Glutamatergic neuron (in vitro differentiated cells): ENCODE data around the gene SF3B2. TPM values are rescaled to one million over a fixed set of nuclear protein-coding genes. Genes with fewer than 3 reads are reported as not detected.

Experiments used
- DNase-seq: peaks from one replicate; pipeline ENCODE4 v3.0.0; 2022
- H3K27ac Mint-ChIP-seq: one replicate; pipeline ENCODE4 v1.8.0; 2020; ENCODE audit warnings: mild to moderate bottlenecking, mixed read lengths, inconsistent platforms; ENCODE audit not compliant: unreplicated experiment
- H3K27me3 Mint-ChIP-seq: one replicate; pipeline ENCODE4 v1.8.0; 2020; ENCODE audit warnings: mild to moderate bottlenecking, moderate library complexity, mixed read lengths, inconsistent platforms; ENCODE audit not compliant: unreplicated experiment
- H3K36me3 Mint-ChIP-seq: one replicate; pipeline ENCODE4 v1.8.0; 2020; ENCODE audit warnings: mild to moderate bottlenecking, mixed read lengths, inconsistent platforms; ENCODE audit not compliant: unreplicated experiment
- H3K4me1 Mint-ChIP-seq: one replicate; pipeline ENCODE4 v1.8.0; 2020; ENCODE audit warnings: mild to moderate bottlenecking, low read depth, mixed read lengths, inconsistent platforms; ENCODE audit not compliant: unreplicated experiment
- H3K4me3 Mint-ChIP-seq: one replicate; pipeline ENCODE4 v1.8.0; 2020; ENCODE audit warnings: mild to moderate bottlenecking, mixed read lengths, inconsistent platforms; ENCODE audit not compliant: unreplicated experiment
- H3K9me3 Mint-ChIP-seq: one replicate; pipeline ENCODE4 v1.8.0; 2020; ENCODE audit warnings: mild to moderate bottlenecking, moderate library complexity, mixed read lengths, inconsistent platforms; ENCODE audit not compliant: unreplicated experiment
- total RNA-seq: library from RNA; stranded (reverse); fragmentation: NEBNext Ultra II Directional; extraction: Animal tissue kit (Norgen Biotek cat#: 25700); gene quantifications from one replicate; pipeline ENCODE4 v1.2.1, GENCODE V29; 2021; ENCODE audit not compliant: unreplicated experiment
- TF ChIP-seq, protein P1 (sequence below): fragments of 200-600 bp; sonication (generic); IDR thresholded peaks from one replicate; pipeline ENCODE4 v1.5.0; 2021; ENCODE audit not compliant: partially characterized antibody, unreplicated experiment

The SF3B2 gene
- total RNA-seq, 1 donor from 2014 or later: 187 TPM

DNA sequence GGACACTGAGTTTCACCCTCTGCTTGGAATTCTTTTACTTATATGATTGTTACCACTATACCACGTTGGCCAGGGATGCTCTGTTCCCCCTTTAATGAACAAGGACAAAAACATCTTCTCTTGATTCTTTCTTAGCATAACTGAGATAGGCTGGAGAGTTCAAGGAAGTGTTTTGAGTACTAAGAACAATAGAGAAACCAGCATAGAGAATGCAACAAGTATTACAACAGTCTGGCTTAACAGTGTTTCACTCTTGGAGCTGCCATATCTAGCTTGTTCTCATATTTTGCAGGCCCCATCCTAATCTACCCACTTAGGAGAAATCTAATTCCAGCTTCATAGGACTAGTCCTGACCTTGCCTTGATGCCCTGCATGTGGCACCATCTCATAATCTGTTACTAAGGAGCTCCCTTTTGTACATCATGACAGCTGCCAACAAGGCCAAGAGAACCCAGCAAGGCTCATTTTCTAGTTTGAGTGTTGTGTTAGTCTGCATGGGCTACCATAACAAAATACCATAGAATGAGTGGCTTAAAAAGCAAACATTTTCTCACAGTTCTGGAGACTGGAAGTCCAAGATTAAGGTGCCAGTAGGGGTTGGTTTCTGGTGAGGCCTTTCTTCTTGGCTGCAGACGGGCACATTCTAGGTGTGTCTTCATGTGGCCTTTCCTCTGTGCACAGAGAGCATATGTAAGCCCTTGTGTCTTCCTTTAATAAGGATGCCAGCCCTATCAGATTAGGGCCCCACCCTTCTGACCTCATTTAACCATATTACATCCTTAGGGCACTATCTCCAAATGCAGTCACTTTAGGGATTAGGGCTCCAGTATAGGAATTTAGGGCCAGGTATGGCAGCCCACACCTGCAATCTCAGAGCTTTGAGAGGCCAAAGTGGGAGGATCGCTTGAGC, 55.7 kb downstream of the SF3B2 start:
- no peaks in the 10 kb centered on the region for H3K27me3 Mint-ChIP-seq
- no peaks in the 10 kb centered on the region for H3K36me3 Mint-ChIP-seq
- no peaks in the 10 kb centered on the region for H3K9me3 Mint-ChIP-seq
- H3K4me1 Mint-ChIP-seq: peaks cover 10% of the 10 kb centered on the region
- H3K4me3 Mint-ChIP-seq: no peak overlapping the region
- TF ChIP-seq, protein P1, sequence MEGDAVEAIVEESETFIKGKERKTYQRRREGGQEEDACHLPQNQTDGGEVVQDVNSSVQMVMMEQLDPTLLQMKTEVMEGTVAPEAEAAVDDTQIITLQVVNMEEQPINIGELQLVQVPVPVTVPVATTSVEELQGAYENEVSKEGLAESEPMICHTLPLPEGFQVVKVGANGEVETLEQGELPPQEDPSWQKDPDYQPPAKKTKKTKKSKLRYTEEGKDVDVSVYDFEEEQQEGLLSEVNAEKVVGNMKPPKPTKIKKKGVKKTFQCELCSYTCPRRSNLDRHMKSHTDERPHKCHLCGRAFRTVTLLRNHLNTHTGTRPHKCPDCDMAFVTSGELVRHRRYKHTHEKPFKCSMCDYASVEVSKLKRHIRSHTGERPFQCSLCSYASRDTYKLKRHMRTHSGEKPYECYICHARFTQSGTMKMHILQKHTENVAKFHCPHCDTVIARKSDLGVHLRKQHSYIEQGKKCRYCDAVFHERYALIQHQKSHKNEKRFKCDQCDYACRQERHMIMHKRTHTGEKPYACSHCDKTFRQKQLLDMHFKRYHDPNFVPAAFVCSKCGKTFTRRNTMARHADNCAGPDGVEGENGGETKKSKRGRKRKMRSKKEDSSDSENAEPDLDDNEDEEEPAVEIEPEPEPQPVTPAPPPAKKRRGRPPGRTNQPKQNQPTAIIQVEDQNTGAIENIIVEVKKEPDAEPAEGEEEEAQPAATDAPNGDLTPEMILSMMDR: no peak
- no peak for DNase-seq
- no peak overlapping the region for H3K27ac Mint-ChIP-seq

- Mint-ChIP-seq H3K4me3 (no peak overlapping the region), H3K36me3 (no peaks in the 10 kb centered on the region), H3K4me1 (peaks cover 10% of the 10 kb centered on the region), H3K27ac (no peak overlapping the region), H3K27me3 (no peaks in the 10 kb centered on the region), H3K9me3 (no peaks in the 10 kb centered on the region)
- DNase-seq: no peak
- TF ChIP-seq, protein P1: no peak
Measured at GRCh38 chr11:66109294-66109693, 57.1 kb downstream of the SF3B2 start.

GRCh38 chr11:66111158-66111557, 59.0 kb downstream of the SF3B2 start:
- H3K27me3 Mint-ChIP-seq: no peaks in the 10 kb centered on the region
- no peaks in the 10 kb centered on the region for H3K9me3 Mint-ChIP-seq
- TF ChIP-seq, protein P1: no peak
- no peak overlapping the region for H3K27ac Mint-ChIP-seq
- no peak overlapping the region for H3K4me3 Mint-ChIP-seq
- no peak for DNase-seq
- H3K36me3 Mint-ChIP-seq: no peaks in the 10 kb centered on the region
- H3K4me1 Mint-ChIP-seq: peaks cover 10% of the 10 kb centered on the region

GRCh38 chr11:66112041-66112491, 59.9 kb downstream of the SF3B2 start:
- Mint-ChIP-seq H3K4me3 (peak overlapping the region; percentile 53), H3K36me3 (no peaks in the 10 kb centered on the region), H3K9me3 (no peaks in the 10 kb centered on the region), H3K4me1 (peaks cover 10% of the 10 kb centered on the region), H3K27me3 (no peaks in the 10 kb centered on the region), H3K27ac (peak overlapping the region; percentile 34)
- DNase-seq: peak; percentile 31
- TF ChIP-seq, protein P1: no peak
